ENCODE results near the gene RAB4A. TPM values are rescaled to one million over a fixed set of nuclear protein-coding genes. Genes with fewer than 3 reads are reported as not detected.

RAB4A gene
- total and polyA plus RNA-seq, 3 experiments from 2014 or later, result 24.4 to 34.9 (median 32.2) TPM

- H3K27ac Mint-ChIP-seq, result peak overlapping the region in 6 of 8 donors; percentile 7 to 77 (median 26)
- no peak for DNase-seq
These were observed 21.8 kb upstream of the RAB4A start for GRCh38 chr1:229248821-229249817.

GRCh38 chr1:229249854-229250644 lies 20.9 kb upstream of the RAB4A start:
- Mint-ChIP-seq H3K27ac (peak overlapping the region in 5 of 8 donors; percentile 26 to 87 (median 51)), H3K36me3 (peaks cover 0 to 3% (median 0%) of the 10 kb centered on the region in 3 donors), H3K27me3 (no peaks in the 10 kb centered on the region), H3K9me3 (no peaks in the 10 kb centered on the region), H3K4me3 (peak overlapping the region in 1 of 7 donors; percentile 7), H3K4me1 (peaks cover 36 to 57% (median 51%) of the 10 kb centered on the region in 3 donors)
- Histone ChIP-seq H3K4me1 (ENCODE audit: insufficient read depth, low read length) (peaks cover 42% of the 10 kb centered on the region), H3K27ac (ENCODE audit: low read depth, low read length) (no peak overlapping the region), H3K27me3 (ENCODE audit: insufficient read depth, low read length, poor library complexity, severe bottlenecking) (no peaks in the 10 kb centered on the region), H3K9me3 (ENCODE audit: low read length) (no peaks in the 10 kb centered on the region), H3K36me3 (ENCODE audit: insufficient read depth, low read length) (no peaks in the 10 kb centered on the region), H3K4me3 (ENCODE audit: low read length) (no peak overlapping the region)
- ChIA-PET POLR2A (no interaction called here), CTCF (no interaction called here)
- DNase-seq, result peak in 1 of 5 donors; percentile 13

More at GRCh38 chr1:229248821-229249817, 21.8 kb upstream of the RAB4A start:
- ChIA-PET POLR2A (no interaction called here), CTCF (interaction anchor here (1.1 kb wide), 1 partner anchor 21 kb away, joined by 3 read pairs; no protein-coding TSS in a partner anchor)
- H3K9me3 Mint-ChIP-seq, result peaks cover under 1 to 7% (median 7%) of the 10 kb centered on the region in 5 donors
- no peaks in the 10 kb centered on the region for H3K36me3 ChIP-seq (ENCODE audit: insufficient read depth, low read length)
- H3K27me3 Mint-ChIP-seq, result no peaks in the 10 kb centered on the region
- peaks cover 0 to 5% (median 3%) of the 10 kb centered on the region in 3 donors for H3K36me3 Mint-ChIP-seq
- peaks cover 32 to 49% (median 45%) of the 10 kb centered on the region in 3 donors for H3K4me1 Mint-ChIP-seq
- H3K4me3 ChIP-seq (ENCODE audit: low read length), result no peak overlapping the region
- no peak overlapping the region for H3K4me3 Mint-ChIP-seq
- no peaks in the 10 kb centered on the region for H3K9me3 ChIP-seq (ENCODE audit: low read length)
- H3K27ac ChIP-seq (ENCODE audit: low read depth, low read length), result no peak overlapping the region
- H3K4me1 ChIP-seq (ENCODE audit: insufficient read depth, low read length), result peaks cover 33% of the 10 kb centered on the region
- H3K27me3 ChIP-seq (ENCODE audit: insufficient read depth, low read length, poor library complexity, severe bottlenecking), result no peaks in the 10 kb centered on the region

GRCh38 chr1:229251185-229251584 lies 19.7 kb upstream of the RAB4A start:
- H3K4me3 Mint-ChIP-seq, result no peak overlapping the region
- H3K4me1 Mint-ChIP-seq, result peaks cover 40 to 62% (median 54%) of the 10 kb centered on the region in 3 donors
- no peaks in the 10 kb centered on the region for H3K9me3 Mint-ChIP-seq
- POLR2A ChIA-PET, result no interaction called here
- Histone ChIP-seq H3K4me3 (ENCODE audit: low read length) (no peak overlapping the region), H3K27me3 (ENCODE audit: insufficient read depth, low read length, poor library complexity, severe bottlenecking) (no peaks in the 10 kb centered on the region), H3K27ac (ENCODE audit: low read depth, low read length) (no peak overlapping the region), H3K36me3 (ENCODE audit: insufficient read depth, low read length) (no peaks in the 10 kb centered on the region), H3K9me3 (ENCODE audit: low read length) (no peaks in the 10 kb centered on the region), H3K4me1 (ENCODE audit: insufficient read depth, low read length) (peaks cover 46% of the 10 kb centered on the region)
- H3K27ac Mint-ChIP-seq, result peak overlapping the region in 3 of 8 donors; percentile 5 to 87 (median 46)
- DNase-seq, result no peak
- H3K36me3 Mint-ChIP-seq, result peaks cover 0 to 3% (median 0%) of the 10 kb centered on the region in 3 donors
- H3K27me3 Mint-ChIP-seq, result no peaks in the 10 kb centered on the region
- CTCF ChIA-PET, result no interaction called here

GRCh38 chr1:229252228-229252984 lies 18.5 kb upstream of the RAB4A start:
- Histone ChIP-seq H3K4me1 (ENCODE audit: insufficient read depth, low read length) (peaks cover 46% of the 10 kb centered on the region), H3K36me3 (ENCODE audit: insufficient read depth, low read length) (no peaks in the 10 kb centered on the region), H3K27ac (ENCODE audit: low read depth, low read length) (peak overlapping the region; percentile 7), H3K27me3 (ENCODE audit: insufficient read depth, low read length, poor library complexity, severe bottlenecking) (no peaks in the 10 kb centered on the region), H3K4me3 (ENCODE audit: low read length) (peak overlapping the region; percentile 60), H3K9me3 (ENCODE audit: low read length) (no peaks in the 10 kb centered on the region)
- CTCF ChIA-PET, result no interaction called here
- DNase-seq, result no peak
- POLR2A ChIA-PET, result no interaction called here
- Mint-ChIP-seq H3K4me1 (peaks cover 40 to 62% (median 54%) of the 10 kb centered on the region in 3 donors), H3K27me3 (no peaks in the 10 kb centered on the region), H3K36me3 (peaks cover 0 to 3% (median 0%) of the 10 kb centered on the region in 3 donors), H3K4me3 (peak overlapping the region in 4 of 7 donors; percentile 34 to 79 (median 42)), H3K27ac (peak overlapping the region in 7 of 8 donors; percentile 86 to 97 (median 93)), H3K9me3 (no peaks in the 10 kb centered on the region)

- H3K27me3 ChIP-seq (ENCODE audit: insufficient read depth, low read length, poor library complexity, severe bottlenecking), result no peaks in the 10 kb centered on the region
- H3K9me3 ChIP-seq (ENCODE audit: low read length), result no peaks in the 10 kb centered on the region
- H3K36me3 ChIP-seq (ENCODE audit: insufficient read depth, low read length), result no peaks in the 10 kb centered on the region
- POLR2A ChIA-PET, result no interaction called here
- CTCF ChIA-PET, result interaction anchor here (1.5 to 3.8 kb wide), 7 partner anchors 24 to 589 kb away, joined by 5 to 28 read pairs (median 12); no protein-coding TSS in a partner anchor
- peak overlapping the region; percentile 7 for H3K27ac ChIP-seq (ENCODE audit: low read depth, low read length)
- peaks cover 53% of the 10 kb centered on the region for H3K4me1 ChIP-seq (ENCODE audit: insufficient read depth, low read length)
- Mint-ChIP-seq H3K36me3 (peaks cover 0 to 3% (median 0%) of the 10 kb centered on the region in 3 donors), H3K27me3 (no peaks in the 10 kb centered on the region), H3K9me3 (no peaks in the 10 kb centered on the region), H3K27ac (peak overlapping the region; percentile 26 to 97 (median 92)), H3K4me1 (peaks cover 46 to 69% (median 61%) of the 10 kb centered on the region in 3 donors), H3K4me3 (peak overlapping the region; percentile 34 to 82 (median 78))
- peak in 2 of 5 donors; percentile 62 to 65 for DNase-seq
- H3K4me3 ChIP-seq (ENCODE audit: low read length), result peak overlapping the region; percentile 60
These were observed 17.5 kb upstream of the RAB4A start for GRCh38 chr1:229253151-229253974.

- Histone ChIP-seq H3K27me3 (ENCODE audit: insufficient read depth, low read length, poor library complexity, severe bottlenecking) (no peaks in the 10 kb centered on the region), H3K4me1 (ENCODE audit: insufficient read depth, low read length) (peaks cover 45% of the 10 kb centered on the region), H3K27ac (ENCODE audit: low read depth, low read length) (no peak overlapping the region), H3K9me3 (ENCODE audit: low read length) (no peaks in the 10 kb centered on the region), H3K4me3 (ENCODE audit: low read length) (no peak overlapping the region), H3K36me3 (ENCODE audit: insufficient read depth, low read length) (no peaks in the 10 kb centered on the region)
- Mint-ChIP-seq H3K27me3 (no peaks in the 10 kb centered on the region), H3K36me3 (peaks cover 0 to 3% (median 0%) of the 10 kb centered on the region in 3 donors), H3K9me3 (no peaks in the 10 kb centered on the region), H3K27ac (peak overlapping the region; percentile 34 to 79 (median 67)), H3K4me3 (peak overlapping the region; percentile 21 to 61 (median 49)), H3K4me1 (peaks cover 43 to 61% (median 54%) of the 10 kb centered on the region in 3 donors)
- DNase-seq, result peak in 2 of 5 donors; percentile 25 to 55
- ChIA-PET POLR2A (interaction anchor here (1.1 kb wide), 1 partner anchor 520 kb away, joined by 3 read pairs; the partner anchor contains the start of gene RHOU), CTCF (interaction anchor here (0.8 to 3.8 kb wide), 22 partner anchors 10 to 591 kb away, joined by 3 to 28 read pairs (median 4); partner anchors contain the start of genes CCSAP, NUP133 and RAB4A)
These were observed 15.9 kb upstream of the RAB4A start for GRCh38 chr1:229254910-229255541.

Measured in CD8-positive, alpha-beta memory T cell (primary cell).